NCI-H146 treated with DMSO at 0.1 percent for 48 hours (cell line): ENCODE results near the gene CHPF.

Source experiments
- DNase-seq: peaks from one replicate; lab custom pipeline; 2025; ENCODE audit not compliant: unreplicated experiment; lab: John Stamatoyannopoulos, UW

CHPF gene

GRCh38 chr2:219567791-219568361, 24.3 kb upstream of the CHPF start:
- no peak for DNase-seq

GRCh38 chr2:219567131-219567530, 23.5 kb upstream of the CHPF start:
- DNase-seq, result no peak

- DNase-seq, result no peak
Observed at GRCh38 chr2:219566640-219567039, 23.0 kb upstream of the CHPF start.

GRCh38 chr2:219565130-219566080, 21.8 kb upstream of the CHPF start:
- DNase-seq, result no peak

- DNase-seq, result no peak
Observed at GRCh38 chr2:219563271-219563928, 19.8 kb upstream of the CHPF start.

GRCh38 chr2:219562049-219563020, 18.7 kb upstream of the CHPF start:
- DNase-seq, result no peak

GRCh38 chr2:219561179-219562048, 17.8 kb upstream of the CHPF start:
- DNase-seq, result no peak

GRCh38 chr2:219560893-219561178, 17.2 kb upstream of the CHPF start:
- no peak for DNase-seq

GRCh38 chr2:219560037-219560892, 16.7 kb upstream of the CHPF start:
- DNase-seq, result no peak

- no peak for DNase-seq
Observed at GRCh38 chr2:219559156-219559915, 15.7 kb upstream of the CHPF start.

GRCh38 chr2:219557791-219558785, 14.5 kb upstream of the CHPF start:
- no peak for DNase-seq

GRCh38 chr2:219557320-219557719, 13.7 kb upstream of the CHPF start:
- DNase-seq, result no peak

GRCh38 chr2:219556413-219556812, 12.8 kb upstream of the CHPF start:
- no peak for DNase-seq

GRCh38 chr2:219555956-219556355, 12.3 kb upstream of the CHPF start:
- no peak for DNase-seq

GRCh38 chr2:219554350-219554749, 10.7 kb upstream of the CHPF start:
- DNase-seq, result no peak

- DNase-seq, result no peak
Observed at GRCh38 chr2:219553463-219553963, 9.9 kb upstream of the CHPF start.

GRCh38 chr2:219553168-219553417, 9.5 kb upstream of the CHPF start:
- DNase-seq, result no peak
